K562 (cell line): ENCODE data around the gene PLEKHA8.

ENCODE experiments used
- ARID2 ChIP-seq: fragments of 450-650 bp; IDR thresholded peaks from 2 replicates; pipeline ENCODE4 v1.6.1; 2017; ENCODE audit warnings: antibody characterized with exemption, mild to moderate bottlenecking
- CBX2 ChIP-seq: fragments of 200-600 bp; sonication (generic); IDR thresholded peaks from one replicate; pipeline ENCODE4 v1.6.1; 2012; ENCODE audit warnings: mild to moderate bottlenecking, low read length, inconsistent platforms; ENCODE audit not compliant: insufficient read depth, poor library complexity, severe bottlenecking
- CTCF ChIP-seq, 3 experiments: IDR thresholded peaks in 2 of 3; conservative IDR thresholded peaks in 1 of 3; 2 replicates each; pipeline ENCODE4 v1.5.1; 2011 to 2012; ENCODE audit warnings: low read length in 3 of 3, mild to moderate bottlenecking in 3 of 3, control low read depth in 2 of 3, improper control_type of control experiment in 1 of 3, inconsistent platforms in 1 of 3, low read depth in 1 of 3, mixed read lengths in 1 of 3, moderate library complexity in 1 of 3; ENCODE audit not compliant: insufficient read depth in 2 of 3
- DIDO1 ChIP-seq: fragments of 450-650 bp; IDR thresholded peaks from 2 replicates; pipeline ENCODE4 v1.6.1; 2016; ENCODE audit warnings: low read depth, missing biosample characterization, missing genetic modification characterization
- EP300 ChIP-seq: IDR thresholded peaks from 2 replicates; pipeline ENCODE4 v1.6.1; 2012; ENCODE audit warnings: low read length, improper control_type of control experiment
- HDGF ChIP-seq: fragments of 450-650 bp; IDR thresholded peaks from 2 replicates; pipeline ENCODE4 v1.6.1; 2016
- IRF2 ChIP-seq: sonication (generic); formaldehyde crosslinking; IDR thresholded peaks from 2 replicates; pipeline ENCODE4 v1.8.1; 2022; ENCODE audit warnings: mild to moderate bottlenecking, missing genetic modification reagents
- MAX ChIP-seq: sonication (generic); formaldehyde crosslinking; IDR thresholded peaks from 2 replicates; pipeline ENCODE4 v1.9.0; 2022; ENCODE audit warnings: mild to moderate bottlenecking, missing genetic modification reagents
- NR2C1 ChIP-seq, 2 experiments: fragments of 450-650 bp; IDR thresholded peaks; 2 replicates each; pipeline ENCODE4 v1.6.1; 2017; ENCODE audit warnings: mild to moderate bottlenecking in 2 of 2, antibody characterized with exemption in 1 of 2, inconsistent platforms in 1 of 2, missing compliant biosample characterization in 1 of 2, missing genetic modification characterization in 1 of 2
- PML ChIP-seq: IDR thresholded peaks from 2 replicates; pipeline ENCODE4 v1.6.1; 2012; ENCODE audit warnings: low read length, inconsistent platforms
- TRIM25 ChIP-seq: fragments of 450-650 bp; IDR thresholded peaks from 2 replicates; pipeline ENCODE4 v1.7.0; 2016; ENCODE audit warnings: borderline replicate concordance
- ZNF253 ChIP-seq: fragments of 250-450 bp; sonication (Bioruptor Pico); conservative IDR thresholded peaks from 2 replicates; pipeline ENCODE4 v1.6.1; 2021; ENCODE audit warnings: mild to moderate bottlenecking

- TF ChIP-seq TRIM25: no peak
- TF ChIP-seq CBX2: no peak
- no peak for TF ChIP-seq ARID2
- TF ChIP-seq EP300: no peak
- no peak for TF ChIP-seq NR2C1 (IDR thresholded peaks at IDR 0.05)
- no peak for TF ChIP-seq NR2C1 (tag; IDR thresholded peaks at IDR 0.05)
- TF ChIP-seq DIDO1 (tag): no peak
- TF ChIP-seq MAX (CRISPR knock-in tag): no peak
- no peak for TF ChIP-seq CTCF (IDR thresholded peaks at IDR 0.05 in 2 of 3, conservative IDR thresholded peaks at IDR 0.05 in 1 of 3; ENCODE audit: insufficient read depth in 2 of 3, low read depth in 1 of 3, low read length in 3 of 3)
- no peak for TF ChIP-seq PML
- TF ChIP-seq IRF2 (CRISPR knock-in tag): no peak
- TF ChIP-seq ZNF253 (CRISPR knock-in tag): no peak
- TF ChIP-seq HDGF: no peak
Observed at GRCh38 chr7:30087371-30087770, 59.2 kb downstream of the PLEKHA8 start.
